ENCODE data around the gene FBXW8. TPM values are rescaled to one million over a fixed set of nuclear protein-coding genes. Genes with fewer than 3 reads are reported as not detected.

The FBXW8 gene
- total RNA-seq, 1 experiment from 2014 or later = 7.8 TPM

DNA sequence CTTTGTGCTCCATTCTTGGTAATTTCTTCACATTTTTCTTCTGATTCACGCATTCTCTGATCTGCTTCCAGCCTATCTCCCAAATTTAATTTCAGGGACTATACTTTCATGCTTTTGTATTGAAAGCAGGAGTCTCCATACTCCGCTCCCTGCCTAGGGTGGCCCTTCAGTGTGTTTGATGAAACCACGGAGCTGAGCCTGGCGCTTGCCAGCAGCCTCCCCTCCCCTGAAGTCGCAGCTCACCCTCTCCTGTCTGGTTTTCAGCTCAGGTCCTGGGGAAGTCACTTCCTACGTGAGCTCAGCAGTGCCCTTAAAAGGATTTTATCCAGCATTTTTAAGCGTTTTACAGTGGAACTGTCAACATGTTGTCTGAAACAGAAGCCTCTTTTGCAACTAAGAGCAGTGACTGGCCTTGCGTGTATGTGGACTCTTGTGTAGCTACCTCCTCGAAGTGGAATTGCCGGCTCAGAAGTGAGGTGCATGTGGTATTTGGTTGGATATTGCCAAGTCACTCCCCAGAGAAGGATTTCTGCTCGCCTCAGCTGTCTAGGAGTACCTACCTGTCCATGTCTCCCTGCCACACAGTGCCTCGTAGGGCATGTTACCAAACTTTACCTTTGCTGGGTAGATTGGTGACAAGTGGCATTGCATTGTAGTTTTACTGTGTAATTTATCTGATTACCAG lies 109.9 kb downstream of the FBXW8 start:
- H3K4me1 ChIP-seq = no peaks in the 10 kb centered on the region
- no peak overlapping the region for H3K4me3 ChIP-seq
- H3K27ac ChIP-seq = no peak overlapping the region
- no peak for DNase-seq
- H3K27me3 ChIP-seq = no peaks in the 10 kb centered on the region
- no peaks in the 10 kb centered on the region for H3K9me3 ChIP-seq (replicated peaks)
- 0 out of 2 replicates have a peak, but pooled peaks cover 4% of the 10 kb centered on the region for H3K36me3 ChIP-seq

DNA sequence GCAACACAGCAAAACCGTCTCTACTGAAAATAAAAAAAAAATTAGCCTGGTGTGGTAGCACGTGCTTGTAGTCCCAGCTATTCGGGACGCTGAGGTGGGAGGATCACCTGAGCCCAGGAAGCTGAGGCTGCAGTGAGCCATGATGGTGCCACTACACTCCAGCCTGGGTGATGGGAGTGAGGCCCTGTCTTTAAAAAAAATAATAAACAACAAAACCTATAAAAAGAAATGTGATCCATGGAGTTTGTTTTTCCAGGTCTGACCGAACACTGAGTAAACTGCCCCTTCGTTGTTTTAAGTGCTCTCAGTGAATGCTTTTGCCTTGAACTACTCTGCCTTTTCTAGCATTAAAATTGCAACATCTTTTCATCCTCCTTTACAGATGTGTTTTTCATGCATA lies 111.7 kb downstream of the FBXW8 start:
- no peak overlapping the region for H3K27ac ChIP-seq
- no peak overlapping the region for H3K4me3 ChIP-seq
- no peaks in the 10 kb centered on the region for H3K4me1 ChIP-seq
- no peaks in the 10 kb centered on the region for H3K27me3 ChIP-seq
- H3K9me3 ChIP-seq (replicated peaks) = no peaks in the 10 kb centered on the region
- H3K36me3 ChIP-seq = 0 out of 2 replicates have a peak, but pooled peaks cover 5% of the 10 kb centered on the region
- DNase-seq = no peak

DNA sequence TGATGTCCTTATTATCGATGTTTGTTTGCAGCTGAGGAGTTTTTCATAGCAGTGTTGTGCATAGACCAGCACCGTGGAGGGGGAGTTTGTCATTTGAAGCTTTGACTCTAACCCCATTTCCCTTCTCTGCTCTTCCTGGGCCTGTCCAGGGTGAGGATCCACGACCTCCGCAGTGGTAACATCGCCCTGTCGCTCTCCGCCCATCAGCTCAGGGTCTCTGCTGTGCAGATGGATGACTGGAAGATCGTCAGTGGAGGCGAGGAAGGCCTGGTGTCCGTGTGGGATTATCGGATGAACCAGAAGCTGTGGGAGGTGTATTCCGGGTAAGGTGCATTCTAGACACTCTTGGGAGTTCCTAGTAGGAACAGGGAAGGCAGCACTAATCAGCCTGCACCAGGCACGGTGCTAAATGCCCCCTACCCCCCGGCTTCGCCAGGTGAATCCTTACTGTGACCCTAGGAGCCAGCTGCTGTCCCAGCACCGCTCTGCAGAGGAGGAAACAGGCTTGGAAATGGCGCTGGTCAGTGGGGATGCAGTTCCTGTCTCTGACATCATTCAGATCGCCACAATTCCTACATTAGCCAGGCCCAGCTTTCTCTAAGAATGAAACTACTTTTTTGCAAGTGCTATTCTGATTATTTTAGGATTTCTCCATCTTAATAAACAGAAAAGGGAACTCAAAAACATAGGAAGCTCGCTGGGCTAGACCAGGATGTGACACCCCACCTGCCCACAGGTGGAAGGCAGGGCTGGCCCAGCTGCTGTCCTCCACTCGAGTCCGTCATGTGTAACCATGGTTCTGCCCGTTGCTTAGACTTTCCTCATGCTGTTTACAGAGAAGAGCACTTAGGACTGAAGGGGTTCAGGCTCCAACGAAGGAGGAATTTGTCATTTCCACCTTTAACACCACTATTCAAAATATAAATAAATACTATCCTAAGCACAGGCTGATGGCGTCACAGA lies 113.5 kb downstream of the FBXW8 start:
- H3K4me3 ChIP-seq = no peak overlapping the region
- DNase-seq = no peak
- 0 out of 2 replicates have a peak, but pooled peaks cover 5% of the 10 kb centered on the region for H3K36me3 ChIP-seq
- no peak overlapping the region for H3K27ac ChIP-seq
- H3K9me3 ChIP-seq (replicated peaks) = no peaks in the 10 kb centered on the region
- H3K27me3 ChIP-seq = no peaks in the 10 kb centered on the region
- no peaks in the 10 kb centered on the region for H3K4me1 ChIP-seq

DNA sequence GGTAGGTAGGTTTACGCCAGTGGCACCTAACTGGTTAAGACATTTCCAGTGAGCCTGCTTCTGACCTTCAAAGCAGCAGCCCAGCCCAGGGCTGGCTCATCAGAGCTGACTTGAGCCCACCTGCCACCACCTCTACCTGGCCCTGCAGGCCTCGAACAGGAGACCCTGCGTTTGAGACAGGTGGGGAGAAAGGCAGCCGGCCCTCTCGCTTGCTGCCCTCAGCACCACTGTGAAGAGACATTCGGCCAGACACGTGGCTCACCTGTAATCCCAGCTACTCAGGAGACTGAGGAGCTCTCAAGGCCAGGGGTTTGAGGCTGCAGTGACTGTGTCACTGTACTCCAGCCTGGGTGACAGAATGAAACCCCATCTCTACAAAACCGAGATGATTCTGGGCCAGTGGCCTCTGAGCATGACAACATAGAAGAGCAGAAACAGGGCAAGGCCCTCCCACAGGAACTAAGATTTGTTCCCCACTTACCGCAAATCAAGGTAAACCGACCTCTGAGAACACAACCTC lies 114.3 kb downstream of the FBXW8 start:
- Histone ChIP-seq H3K9me3 (replicated peaks) (no peaks in the 10 kb centered on the region), H3K36me3 (0 out of 2 replicates have a peak, but pooled peaks cover 5% of the 10 kb centered on the region), H3K4me1 (no peaks in the 10 kb centered on the region), H3K4me3 (no peak overlapping the region), H3K27me3 (no peaks in the 10 kb centered on the region), H3K27ac (no peak overlapping the region)
- no peak for DNase-seq

DNA sequence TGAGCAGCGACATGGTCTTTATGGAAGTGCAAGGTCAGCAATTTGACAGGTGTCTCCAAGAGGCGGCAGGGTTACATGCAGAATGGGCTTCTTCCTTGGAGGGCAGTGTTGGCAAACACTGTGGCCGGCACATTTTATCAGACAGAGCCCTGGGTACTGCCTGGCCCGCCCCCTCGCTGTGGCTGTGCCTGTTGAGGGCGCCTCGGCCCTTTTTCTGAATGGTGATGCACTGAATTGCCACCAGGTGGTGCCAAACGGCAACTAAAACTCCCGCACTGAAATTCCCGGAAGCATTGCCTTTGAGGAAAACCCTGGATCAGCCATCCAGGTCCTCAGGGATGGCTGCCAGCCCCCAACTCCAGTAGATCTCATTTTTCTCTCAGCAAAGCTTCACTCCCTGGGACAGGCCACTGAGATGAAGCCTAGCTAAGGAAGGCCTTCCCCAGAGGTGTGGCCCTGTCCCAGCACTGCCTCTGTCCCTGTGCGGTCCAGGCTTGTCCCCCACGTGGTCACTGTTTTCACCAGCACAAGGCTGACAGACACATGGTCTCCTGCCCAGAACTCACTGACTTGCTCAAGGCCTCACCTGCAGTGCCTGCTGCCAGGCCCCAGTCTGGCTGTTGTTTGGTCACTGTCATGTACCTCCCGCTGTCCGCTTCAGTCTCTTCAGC lies 114.9 kb downstream of the FBXW8 start:
- Histone ChIP-seq H3K4me1 (no peaks in the 10 kb centered on the region), H3K9me3 (replicated peaks) (no peaks in the 10 kb centered on the region), H3K36me3 (0 out of 2 replicates have a peak, but pooled peaks cover 5% of the 10 kb centered on the region), H3K27me3 (no peaks in the 10 kb centered on the region), H3K4me3 (no peak overlapping the region), H3K27ac (no peak overlapping the region)
- peak; percentile 49 to 77 for DNase-seq

DNA sequence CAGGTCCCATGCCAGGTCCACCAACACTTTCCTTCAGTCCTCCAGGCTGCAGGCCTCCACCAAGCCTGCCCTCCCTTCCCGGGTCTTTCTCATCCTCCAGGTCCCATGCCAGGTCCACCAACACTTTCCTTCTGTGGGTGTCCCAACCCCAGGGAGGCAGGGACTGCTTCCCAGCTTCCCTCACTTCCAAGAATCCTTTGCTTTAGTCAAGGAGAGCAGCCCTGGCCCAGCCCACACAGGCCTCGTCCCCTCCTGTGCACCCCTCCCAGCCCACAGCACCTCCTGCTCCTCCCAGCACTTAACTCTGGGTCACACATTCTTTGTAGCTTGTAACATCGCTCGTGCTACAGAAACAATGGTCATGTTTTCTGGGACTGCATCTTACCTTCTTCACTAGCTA lies 115.6 kb downstream of the FBXW8 start:
- Histone ChIP-seq H3K27ac (no peak overlapping the region), H3K9me3 (replicated peaks) (no peaks in the 10 kb centered on the region), H3K4me1 (no peaks in the 10 kb centered on the region), H3K27me3 (no peaks in the 10 kb centered on the region), H3K4me3 (no peak overlapping the region), H3K36me3 (0 out of 2 replicates have a peak, but pooled peaks cover 5% of the 10 kb centered on the region)
- no peak for DNase-seq

DNA sequence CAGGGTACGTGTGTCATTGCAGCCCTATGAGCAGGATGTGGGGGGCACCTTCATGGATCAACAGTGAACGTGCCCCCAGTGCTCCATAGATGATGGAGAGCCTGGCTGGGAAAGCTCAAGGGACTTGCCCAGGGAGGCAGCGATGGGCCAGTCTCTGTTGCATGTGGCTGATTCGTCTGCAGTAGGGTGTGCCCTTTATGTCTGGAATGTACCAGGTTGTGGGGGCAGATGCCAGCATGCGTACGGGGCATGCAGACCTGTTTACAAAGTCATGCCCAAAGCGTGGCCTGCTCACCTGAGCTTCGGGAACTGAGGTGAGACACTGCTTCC lies 116.1 kb downstream of the FBXW8 start:
- H3K4me3 ChIP-seq = no peak overlapping the region
- no peak for DNase-seq
- H3K4me1 ChIP-seq = no peaks in the 10 kb centered on the region
- H3K27ac ChIP-seq = no peak overlapping the region
- H3K9me3 ChIP-seq (replicated peaks) = no peaks in the 10 kb centered on the region
- H3K27me3 ChIP-seq = no peaks in the 10 kb centered on the region
- H3K36me3 ChIP-seq = 0 out of 2 replicates have a peak, but pooled peaks cover 5% of the 10 kb centered on the region

DNA sequence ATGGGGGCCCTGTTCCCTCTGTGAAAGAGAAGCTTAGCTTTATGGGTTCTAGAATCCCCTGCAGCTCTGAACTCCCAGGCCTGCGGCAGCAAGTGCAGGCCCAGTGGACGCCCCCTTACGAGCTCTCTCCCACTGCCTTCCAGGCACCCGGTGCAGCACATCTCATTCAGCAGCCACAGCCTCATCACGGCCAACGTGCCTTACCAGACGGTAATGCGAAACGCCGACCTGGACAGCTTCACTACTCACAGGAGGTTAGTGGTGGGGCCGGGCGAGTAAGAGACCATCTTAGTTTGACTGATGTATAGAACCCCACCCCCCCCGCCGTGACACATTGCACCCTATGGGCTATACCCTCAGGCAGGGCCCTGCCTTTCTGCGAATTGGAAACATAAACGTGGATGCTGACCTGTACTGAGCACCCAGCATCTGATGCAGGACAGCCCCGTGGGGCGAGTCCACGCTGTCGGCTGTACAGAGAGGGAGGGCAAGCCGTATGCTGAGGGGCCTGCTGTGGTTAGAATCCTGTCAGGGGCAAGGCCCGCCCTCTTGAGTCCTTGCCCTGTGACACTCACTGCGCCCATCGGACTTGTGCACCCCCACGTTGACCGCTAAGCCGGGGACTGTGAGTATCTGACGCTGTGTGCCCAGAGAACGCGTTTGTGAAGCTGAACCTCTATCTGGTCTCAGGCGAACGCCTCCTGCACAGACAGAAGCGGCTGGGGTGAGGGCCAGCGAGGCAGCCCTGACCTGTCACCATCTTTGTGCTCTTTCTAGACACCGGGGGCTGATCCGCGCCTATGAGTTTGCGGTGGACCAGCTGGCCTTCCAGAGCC lies 116.7 kb downstream of the FBXW8 start:
- Histone ChIP-seq H3K4me3 (no peak overlapping the region), H3K27ac (no peak overlapping the region), H3K36me3 (0 out of 2 replicates have a peak, but pooled peaks cover 5% of the 10 kb centered on the region), H3K9me3 (replicated peaks) (no peaks in the 10 kb centered on the region), H3K4me1 (no peaks in the 10 kb centered on the region), H3K27me3 (no peaks in the 10 kb centered on the region)
- no peak for DNase-seq

DNA sequence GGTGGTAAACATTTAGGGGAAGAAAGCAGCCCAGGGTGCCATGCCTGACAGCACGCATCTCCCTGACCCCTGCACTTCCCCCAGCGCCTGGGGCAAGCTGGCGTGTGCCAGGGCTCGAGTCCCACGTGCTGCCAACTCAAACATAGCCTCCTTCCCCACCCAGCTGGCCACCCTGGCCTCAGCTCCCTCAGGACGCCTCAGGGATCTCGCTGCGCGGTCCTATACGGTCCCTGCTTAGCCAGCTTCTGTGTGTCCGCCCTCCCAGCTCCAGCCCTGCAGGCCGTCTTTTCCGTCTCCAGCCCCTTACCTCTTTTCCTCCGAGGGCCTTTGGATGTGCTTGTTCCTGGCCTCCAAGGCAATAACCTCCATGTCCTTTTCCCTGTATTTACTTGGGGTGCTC lies 117.5 kb downstream of the FBXW8 start:
- Histone ChIP-seq H3K36me3 (0 out of 2 replicates have a peak, but pooled peaks cover 5% of the 10 kb centered on the region), H3K4me1 (no peaks in the 10 kb centered on the region), H3K4me3 (no peak overlapping the region), H3K27ac (no peak overlapping the region), H3K27me3 (no peaks in the 10 kb centered on the region), H3K9me3 (replicated peaks) (no peaks in the 10 kb centered on the region)
- no peak for DNase-seq

DNA sequence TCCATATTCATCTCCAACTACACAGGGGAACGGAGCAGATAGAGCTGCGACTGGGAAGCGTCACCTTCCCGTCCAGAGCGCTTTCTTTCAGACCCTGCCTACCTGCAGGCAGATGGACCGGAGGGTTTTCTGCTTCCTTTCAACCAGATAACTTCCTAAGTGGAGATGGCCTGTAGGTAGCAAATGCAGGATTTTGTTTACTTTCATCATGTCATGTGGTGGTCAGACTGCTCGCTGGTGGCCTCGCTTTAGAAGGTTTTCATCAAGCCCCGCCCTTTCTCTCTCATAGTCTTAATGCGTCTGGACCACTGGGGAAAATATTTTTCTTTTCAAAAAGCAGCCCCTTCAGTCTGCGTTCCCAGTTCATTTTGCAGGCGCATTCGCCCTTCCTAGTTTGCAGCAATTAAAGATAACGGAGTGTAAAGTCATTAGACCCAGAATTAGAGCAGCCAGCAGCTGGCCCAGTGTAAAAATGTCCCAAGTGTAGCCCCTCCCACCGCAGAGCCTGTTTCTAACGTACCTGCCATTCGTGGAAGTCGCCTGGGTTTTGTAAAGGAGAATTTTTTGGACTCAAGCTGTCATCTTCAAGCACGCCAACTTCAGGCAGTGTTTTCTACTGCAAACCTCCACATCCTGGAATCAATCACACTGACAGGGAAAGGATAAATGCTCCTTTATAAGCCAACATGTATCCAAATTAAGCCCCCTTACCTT lies 119.6 kb downstream of the FBXW8 start:
- Histone ChIP-seq H3K27ac (no peak overlapping the region), H3K27me3 (no peaks in the 10 kb centered on the region), H3K4me3 (no peak overlapping the region), H3K9me3 (replicated peaks) (no peaks in the 10 kb centered on the region), H3K36me3 (0 out of 2 replicates have a peak, but pooled peaks cover 5% of the 10 kb centered on the region), H3K4me1 (no peaks in the 10 kb centered on the region)
- no peak for DNase-seq

DNA sequence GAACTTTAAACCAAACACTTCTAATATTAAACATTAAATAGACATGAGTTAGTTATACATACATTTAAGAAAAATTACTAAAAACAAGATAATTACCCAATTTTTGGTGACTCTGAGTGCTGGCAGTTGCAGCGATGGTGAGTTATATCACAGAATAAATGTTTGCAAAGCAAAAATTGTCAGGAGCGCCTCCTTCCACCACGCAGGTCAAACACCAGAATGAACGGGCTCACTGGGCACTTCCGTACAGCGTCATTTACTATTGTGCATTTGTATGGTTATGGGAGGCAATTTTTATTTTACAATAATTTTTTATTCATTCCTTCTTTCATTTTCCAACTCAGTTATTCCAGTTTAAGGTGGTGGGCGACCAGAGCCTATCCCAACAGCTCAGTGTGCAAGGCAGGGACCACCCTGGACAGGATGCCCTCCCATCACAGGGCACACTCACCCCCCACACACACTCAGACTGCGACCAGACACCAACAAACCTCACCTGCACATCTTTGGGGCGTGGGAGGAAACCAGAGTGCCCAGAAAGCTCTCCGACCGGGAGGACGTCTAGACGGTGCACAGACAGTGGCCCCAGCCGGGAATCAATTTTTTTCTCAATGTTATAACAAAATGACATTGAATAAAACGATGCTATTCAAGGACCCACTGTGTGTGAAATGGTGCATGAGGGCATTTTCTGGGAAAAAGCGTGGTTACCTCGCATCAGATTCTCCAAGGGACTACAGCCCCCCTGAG lies 121.3 kb downstream of the FBXW8 start:
- no peak overlapping the region for H3K27ac ChIP-seq
- H3K36me3 ChIP-seq = no peaks in the 10 kb centered on the region
- no peak overlapping the region for H3K4me3 ChIP-seq
- no peaks in the 10 kb centered on the region for H3K4me1 ChIP-seq
- H3K27me3 ChIP-seq = no peaks in the 10 kb centered on the region
- no peaks in the 10 kb centered on the region for H3K9me3 ChIP-seq (replicated peaks)
- DNase-seq = no peak

DNA sequence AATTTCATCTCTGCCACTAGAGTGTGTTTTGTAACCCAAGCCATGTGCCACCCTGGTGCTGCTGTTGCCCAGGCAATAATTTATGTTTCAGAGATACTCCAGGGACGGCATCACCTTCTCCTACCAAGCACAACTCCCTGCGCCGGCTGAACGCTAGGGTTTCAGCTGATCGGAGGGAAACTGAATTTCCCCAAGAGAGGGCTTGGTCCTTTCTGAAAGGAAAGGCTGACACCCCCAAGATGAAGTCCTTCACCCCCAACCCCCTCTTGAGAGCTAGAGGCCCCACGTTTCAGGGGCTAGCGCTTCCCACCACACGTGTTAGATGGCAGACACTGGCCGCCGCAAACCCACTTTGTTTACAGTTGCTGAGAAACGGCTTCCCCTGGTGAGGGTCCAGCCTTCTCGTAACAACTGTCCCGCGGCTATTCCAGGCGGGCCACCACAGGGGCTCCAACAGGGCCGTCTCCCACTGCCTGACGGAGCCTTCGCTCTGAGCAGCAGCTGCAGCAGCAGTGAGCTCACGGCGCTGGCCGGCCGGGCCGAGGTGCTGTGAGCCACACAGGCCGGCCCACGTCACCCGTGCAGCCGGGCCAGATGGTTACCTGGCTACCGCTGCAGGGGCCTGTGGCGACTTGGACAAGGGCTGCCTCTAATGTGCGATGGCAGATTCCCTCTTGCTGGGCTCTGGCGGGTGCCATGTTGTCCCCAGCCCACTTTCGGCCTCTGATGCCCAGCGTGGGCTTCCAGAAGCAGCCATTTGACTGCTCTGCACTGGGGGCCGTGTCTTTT lies 122.0 kb downstream of the FBXW8 start:
- Histone ChIP-seq H3K27ac (no peak overlapping the region), H3K4me3 (no peak overlapping the region), H3K9me3 (replicated peaks) (no peaks in the 10 kb centered on the region), H3K27me3 (no peaks in the 10 kb centered on the region), H3K36me3 (no peaks in the 10 kb centered on the region), H3K4me1 (no peaks in the 10 kb centered on the region)
- DNase-seq = peak; percentile 53 to 54

Data from SJCRH30 (cell line).